ENCODE measurements around the gene LIPT2.

- TF ChIP-seq POLR2AphosphoS5 (IDR thresholded peaks at IDR 0.05) (no peak), POLR2A (IDR thresholded peaks at IDR 0.05) (no peak), CTCF (IDR thresholded peaks at IDR 0.05) (no peak)
Observed at GRCh38 chr11:74479732-74480123, 13.8 kb downstream of the LIPT2 start.
